ENCODE results near the gene DLG1.

DNA sequence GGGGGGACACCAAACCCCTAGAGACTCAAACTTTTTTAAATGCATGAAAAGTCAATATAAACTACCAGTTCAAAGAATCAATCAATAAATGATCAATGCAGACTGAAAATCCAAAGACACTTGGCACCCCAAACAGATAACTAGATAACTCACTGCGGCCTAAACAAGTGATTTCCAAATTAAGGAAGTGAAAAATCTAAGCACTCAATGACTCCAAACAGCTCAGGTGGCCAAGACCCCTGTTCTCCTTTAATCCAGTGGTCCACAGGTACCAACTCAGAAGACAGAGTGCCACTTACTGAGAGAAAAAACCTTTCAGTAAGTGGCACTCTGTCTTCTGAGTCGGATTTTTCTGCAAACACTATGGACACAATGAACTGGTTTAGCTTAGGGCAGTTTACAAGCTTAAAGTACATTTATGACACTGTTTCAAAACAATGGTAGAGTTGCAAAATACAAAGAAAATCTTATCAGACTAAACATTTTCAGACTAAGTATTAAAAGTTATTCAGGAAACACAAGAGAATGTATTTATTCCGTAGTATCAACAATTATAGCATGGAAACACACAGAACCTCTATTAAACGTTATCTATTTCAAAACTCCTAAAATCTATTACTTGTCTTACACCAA, 4.7 kb downstream of the DLG1 start:
- no peak for TF ChIP-seq CTCF (IDR thresholded peaks at IDR 0.05 in 2 of 3, conservative IDR thresholded peaks at IDR 0.05 in 1 of 3; ENCODE audit: borderline replicate concordance in 1 of 3, insufficient read depth in 1 of 3, low read depth in 2 of 3, low read length in 2 of 3)
- TF ChIP-seq EZH2 (IDR thresholded peaks at IDR 0.05), result no peak
- no peak for TF ChIP-seq POLR2AphosphoS5 (IDR thresholded peaks at IDR 0.05; ENCODE audit: low read depth, low read length)
- TF ChIP-seq ZNF274 (IDR thresholded peaks at IDR 0.05; ENCODE audit: low read depth, low read length), result no peak

Data from HCT116 (cell line).